NB4 (cell line): Measurements from ENCODE around the gene EIPR1.

Source experiments
- MYC ChIP-seq: IDR thresholded peaks from 2 replicates; pipeline ENCODE4 v1.6.1; 2011; ENCODE audit warnings: low read depth, low read length
- POLR2A ChIP-seq: IDR thresholded peaks from 2 replicates; pipeline ENCODE4 v1.6.1; 2011; ENCODE audit warnings: mild to moderate bottlenecking; ENCODE audit not compliant: insufficient read length; ENCODE audit errors: extremely low read depth
- TF ChIP-seq, protein P1 (sequence below): IDR thresholded peaks from one replicate; pipeline ENCODE4 v1.5.1; 2012; ENCODE audit warnings: low read depth, low read length
- TF ChIP-seq, protein P2 (sequence below): IDR thresholded peaks from 2 replicates; pipeline ENCODE4 v1.6.1; 2011; ENCODE audit warnings: low read depth, low read length

DNA sequence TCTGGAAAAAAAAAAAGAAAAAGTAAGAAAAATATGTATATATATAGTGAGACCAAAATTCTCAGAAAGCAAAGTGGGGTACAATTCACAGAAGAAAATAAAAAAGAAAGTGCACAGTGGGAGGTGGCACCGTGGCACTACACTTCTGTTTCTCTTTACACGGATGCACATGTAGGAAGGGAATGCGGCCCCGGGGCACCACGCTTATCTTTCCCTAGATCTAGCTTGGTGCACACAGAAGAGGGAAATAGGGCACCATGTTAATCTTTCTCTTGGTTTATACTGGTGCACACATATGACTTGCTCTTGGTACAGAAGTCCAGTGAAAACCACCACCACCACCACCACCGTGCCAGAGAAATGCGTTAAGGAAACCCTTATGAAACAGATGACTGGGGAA, 32.0 kb downstream of the EIPR1 start:
- TF ChIP-seq, protein P1, sequence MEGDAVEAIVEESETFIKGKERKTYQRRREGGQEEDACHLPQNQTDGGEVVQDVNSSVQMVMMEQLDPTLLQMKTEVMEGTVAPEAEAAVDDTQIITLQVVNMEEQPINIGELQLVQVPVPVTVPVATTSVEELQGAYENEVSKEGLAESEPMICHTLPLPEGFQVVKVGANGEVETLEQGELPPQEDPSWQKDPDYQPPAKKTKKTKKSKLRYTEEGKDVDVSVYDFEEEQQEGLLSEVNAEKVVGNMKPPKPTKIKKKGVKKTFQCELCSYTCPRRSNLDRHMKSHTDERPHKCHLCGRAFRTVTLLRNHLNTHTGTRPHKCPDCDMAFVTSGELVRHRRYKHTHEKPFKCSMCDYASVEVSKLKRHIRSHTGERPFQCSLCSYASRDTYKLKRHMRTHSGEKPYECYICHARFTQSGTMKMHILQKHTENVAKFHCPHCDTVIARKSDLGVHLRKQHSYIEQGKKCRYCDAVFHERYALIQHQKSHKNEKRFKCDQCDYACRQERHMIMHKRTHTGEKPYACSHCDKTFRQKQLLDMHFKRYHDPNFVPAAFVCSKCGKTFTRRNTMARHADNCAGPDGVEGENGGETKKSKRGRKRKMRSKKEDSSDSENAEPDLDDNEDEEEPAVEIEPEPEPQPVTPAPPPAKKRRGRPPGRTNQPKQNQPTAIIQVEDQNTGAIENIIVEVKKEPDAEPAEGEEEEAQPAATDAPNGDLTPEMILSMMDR, result no peak
- TF ChIP-seq POLR2A, result no peak
- TF ChIP-seq MYC, result no peak
- TF ChIP-seq, protein P2, sequence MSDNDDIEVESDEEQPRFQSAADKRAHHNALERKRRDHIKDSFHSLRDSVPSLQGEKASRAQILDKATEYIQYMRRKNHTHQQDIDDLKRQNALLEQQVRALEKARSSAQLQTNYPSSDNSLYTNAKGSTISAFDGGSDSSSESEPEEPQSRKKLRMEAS, result no peak
